ENCODE measurements around the gene C9orf43. TPM values are rescaled to one million over a fixed set of nuclear protein-coding genes. Genes with fewer than 3 reads are reported as not detected.
"Not testable (repeated sequence)": the region's sequence is repeated elsewhere in the genome, so short reads cannot be mapped to it uniquely, and the experiment has no call there.

Gene C9orf43
- total RNA-seq, 1 donor from 2014 or later = 0.45 TPM

GRCh38 chr9:113381441-113381840 is 29.1 kb upstream of the C9orf43 start:
- not testable (repeated sequence) for DNase-seq (ENCODE audit: low read depth)

GRCh38 chr9:113381909-113382411 is 28.6 kb upstream of the C9orf43 start:
- peak; percentile 51 for DNase-seq (ENCODE audit: low read depth)

GRCh38 chr9:113386571-113387393 is 23.8 kb upstream of the C9orf43 start:
- DNase-seq (ENCODE audit: low read depth) = no peak

GRCh38 chr9:113387560-113388230 is 22.9 kb upstream of the C9orf43 start:
- DNase-seq (ENCODE audit: low read depth) = peak; percentile 90

GRCh38 chr9:113388833-113389232 is 21.7 kb upstream of the C9orf43 start:
- no peak for DNase-seq (ENCODE audit: low read depth)

- DNase-seq (ENCODE audit: low read depth) = no peak
Measured at GRCh38 chr9:113389451-113389850, 21.1 kb upstream of the C9orf43 start.

GRCh38 chr9:113390192-113390960 is 20.2 kb upstream of the C9orf43 start:
- no peak for DNase-seq (ENCODE audit: low read depth)

- DNase-seq (ENCODE audit: low read depth) = no peak
Measured at GRCh38 chr9:113391917-113392316, 18.6 kb upstream of the C9orf43 start.

- DNase-seq (ENCODE audit: low read depth) = no peak
Measured at GRCh38 chr9:113393281-113393680, 17.3 kb upstream of the C9orf43 start.

- DNase-seq (ENCODE audit: low read depth) = no peak
Measured at GRCh38 chr9:113395000-113395861, 15.3 kb upstream of the C9orf43 start.

GRCh38 chr9:113397203-113397631 is 13.3 kb upstream of the C9orf43 start:
- no peak for DNase-seq (ENCODE audit: low read depth)

GRCh38 chr9:113398796-113399195 is 11.8 kb upstream of the C9orf43 start:
- peak; percentile 48 for DNase-seq (ENCODE audit: low read depth)

GRCh38 chr9:113399646-113400200 is 10.8 kb upstream of the C9orf43 start:
- no peak for DNase-seq (ENCODE audit: low read depth)

GRCh38 chr9:113401027-113401792 is 9.3 kb upstream of the C9orf43 start, which contains the start of gene ALAD:
TSS of gene ALAD (minus strand) at chr9:113401284. CDS start at chr9:113393559, 7,725 bp downstream.
- DNase-seq (ENCODE audit: low read depth) = peak; percentile 93

GRCh38 chr9:113403646-113404045 is 6.9 kb upstream of the C9orf43 start:
- DNase-seq (ENCODE audit: low read depth) = no peak

- DNase-seq (ENCODE audit: low read depth) = not testable (repeated sequence)
Measured at GRCh38 chr9:113406353-113406752, 4.2 kb upstream of the C9orf43 start.

- peak; percentile 76 for DNase-seq (ENCODE audit: low read depth)
Measured at GRCh38 chr9:113406873-113407511, 3.6 kb upstream of the C9orf43 start.

- DNase-seq (ENCODE audit: low read depth) = no peak
Measured at GRCh38 chr9:113409481-113409880, 1.1 kb upstream of the C9orf43 start.

GRCh38 chr9:113409883-113410206 is 702 bp upstream of the C9orf43 start:
- no peak for DNase-seq (ENCODE audit: low read depth)
